Liver (tissue), 9 donors: Measurements from ENCODE around the gene EEF2K. TPM values are rescaled to one million over a fixed set of nuclear protein-coding genes. Genes with fewer than 3 reads are reported as not detected.

Experiments
- DNase-seq: peaks from one replicate; pipeline ENCODE4 v3.0.0-alpha.2; 2017; ENCODE audit warnings: low spot score
- H3K27ac ChIP-seq, 2 donors: one replicate each; pipeline ENCODE4 v1.7.0; 2013; ENCODE audit warnings: inconsistent platforms in 2 of 2, low read length in 2 of 2, control low read depth in 1 of 2, low read depth in 1 of 2, mild to moderate bottlenecking in 1 of 2
- H3K27me3 ChIP-seq, 4 donors: one replicate each; pipeline versions ENCODE4 v1.6.1 to v1.7.0; 2013; ENCODE audit warnings: low read length in 3 of 4, inconsistent platforms in 1 of 4, mild to moderate bottlenecking in 1 of 4, moderate library complexity in 1 of 4; ENCODE audit not compliant: control insufficient read depth in 4 of 4, insufficient read depth in 4 of 4
- H3K36me3 ChIP-seq, 4 donors: one replicate each; pipeline versions ENCODE4 v1.6.1 to v1.7.0; 2013; ENCODE audit warnings: low read length in 3 of 4, mild to moderate bottlenecking in 3 of 4, low read depth in 1 of 4, moderate library complexity in 1 of 4; ENCODE audit not compliant: control insufficient read depth in 4 of 4, insufficient read depth in 3 of 4
- H3K4me1 ChIP-seq, 4 donors: one replicate each; pipeline versions ENCODE4 v1.6.1 to v1.7.0; 2013; ENCODE audit warnings: low read length in 3 of 4, mild to moderate bottlenecking in 3 of 4, moderate library complexity in 1 of 4; ENCODE audit not compliant: control insufficient read depth in 4 of 4, insufficient read depth in 4 of 4
- H3K4me3 ChIP-seq, 3 donors: one replicate each; pipeline versions ENCODE4 v1.6.1 to v1.7.0; 2013; ENCODE audit warnings: low read length in 3 of 3, control low read depth in 1 of 3, low read depth in 1 of 3, mild to moderate bottlenecking in 1 of 3
- H3K9ac ChIP-seq, 2 donors: one replicate each; pipeline ENCODE4 v1.7.0; 2013; ENCODE audit warnings: low read length in 2 of 2, mild to moderate bottlenecking in 2 of 2, moderate library complexity in 2 of 2, control low read depth in 1 of 2, low read depth in 1 of 2
- H3K9me3 ChIP-seq, 4 donors: one replicate each; pipeline versions ENCODE4 v1.6.1 to v1.7.0; 2013; ENCODE audit warnings: low read length in 3 of 4; ENCODE audit not compliant: control insufficient read depth in 4 of 4
- EGR1 ChIP-seq, 2 donors: IDR thresholded peaks; 2 replicates each; pipeline ENCODE4 v1.6.1; 2016 to 2018; ENCODE audit warnings: antibody characterized with exemption in 2 of 2, low read depth in 2 of 2
- FOXA1 ChIP-seq: IDR thresholded peaks from 2 replicates; pipeline ENCODE4 v1.6.1; 2016; ENCODE audit warnings: antibody characterized with exemption
- FOXA2 ChIP-seq: IDR thresholded peaks from 2 replicates; pipeline ENCODE4 v1.6.1; 2016; ENCODE audit warnings: antibody characterized with exemption
- GABPA ChIP-seq, 2 donors: IDR thresholded peaks in 1 of 2; conservative IDR thresholded peaks in 1 of 2; 2 replicates each; pipeline ENCODE4 v1.6.1; 2016; ENCODE audit warnings: antibody characterized with exemption in 2 of 2, mild to moderate bottlenecking in 1 of 2, moderate library complexity in 1 of 2
- HNF4A ChIP-seq, 2 donors: conservative IDR thresholded peaks; 2 replicates each; pipeline ENCODE4 v1.6.1; 2016; ENCODE audit warnings: antibody characterized with exemption in 2 of 2, mild to moderate bottlenecking in 2 of 2
- HNF4G ChIP-seq: IDR thresholded peaks from 2 replicates; pipeline ENCODE4 v1.6.1; 2016; ENCODE audit warnings: antibody characterized with exemption
- JUND ChIP-seq, 2 donors: IDR thresholded peaks; 2 replicates each; pipeline ENCODE4 v1.6.1; 2016; ENCODE audit warnings: antibody characterized with exemption in 2 of 2
- NR2F2 ChIP-seq: IDR thresholded peaks from 2 replicates; pipeline ENCODE4 v1.6.1; 2016; ENCODE audit warnings: antibody characterized with exemption
- RAD21 ChIP-seq, 2 donors: IDR thresholded peaks; 2 replicates each; pipeline ENCODE4 v1.6.1; 2016; ENCODE audit warnings: antibody characterized with exemption in 2 of 2, mild to moderate bottlenecking in 2 of 2
- RXRA ChIP-seq, 2 donors: IDR thresholded peaks; 2 replicates each; pipeline ENCODE4 v1.6.1; 2017 to 2018; ENCODE audit warnings: antibody characterized with exemption in 2 of 2, mild to moderate bottlenecking in 1 of 2
- SP1 ChIP-seq: IDR thresholded peaks from 2 replicates; pipeline ENCODE4 v1.6.1; 2018; ENCODE audit warnings: antibody characterized with exemption, mild to moderate bottlenecking
- YY1 ChIP-seq: IDR thresholded peaks from 2 replicates; pipeline ENCODE4 v1.6.1; 2016; ENCODE audit warnings: antibody characterized with exemption, mild to moderate bottlenecking
- WGBS: extraction: QIAGEN DNeasy Blood & Tissue Kit; methylation state at CpG from one replicate; pipeline ENCODE4 v1.1.7; 2013; 5-methylcytosine and 5-hydroxymethylcytosine counted together
- polyA plus RNA-seq, 2 donors: library from polyadenylated mRNA; stranded (reverse) in 1 of 2; unstranded in 1 of 2; fragments of 200-250 nt in 1 of 2; fragments of >200 nt in 1 of 2; fragmentation: Nextera tagmentation in 1 of 2; extraction: Ambion mirVana in 1 of 2; gene quantifications; one replicate each; pipeline versions ENCODE4 v1.2.1 to v1.2.3, GENCODE V29; 2013 to 2015
- total RNA-seq, 2 donors: library from RNA; depleted of rRNA; stranded (reverse); fragments of >200 nt; gene quantifications; one replicate each; pipeline ENCODE4 v1.2.3, GENCODE V29; 2014
- TF ChIP-seq, protein P1 (sequence below): IDR thresholded peaks from 2 replicates; pipeline ENCODE4 v1.6.1; 2016; ENCODE audit warnings: antibody characterized with exemption
- TF ChIP-seq, protein P2 (sequence below): IDR thresholded peaks from 2 replicates; pipeline ENCODE4 v1.6.1; 2016; ENCODE audit warnings: antibody characterized with exemption
- TF ChIP-seq, protein P3 (sequence below): IDR thresholded peaks from 2 replicates; pipeline ENCODE4 v1.6.1; 2016; ENCODE audit warnings: antibody characterized with exemption
- TF ChIP-seq, protein P4 (sequence below): fragments of 150-350 bp; IDR thresholded peaks from 2 replicates; pipeline ENCODE4 v1.5.1; 2017; ENCODE audit warnings: improper control_type of control experiment, low read depth, low read length; ENCODE audit not compliant: missing input control
- TF ChIP-seq, protein P5 (sequence below): IDR thresholded peaks from 2 replicates; pipeline ENCODE4 v1.6.1; 2016; ENCODE audit warnings: antibody characterized with exemption, mild to moderate bottlenecking
- donor health status: healthy.
- donor health status: healthy.
- donor health status: healthy.
- donor health status: healthy.
- donor health status: healthy.

EEF2K gene
- total and polyA plus RNA-seq, 4 donors, result 3.2 to 14.3 (median 8.0) TPM

DNA sequence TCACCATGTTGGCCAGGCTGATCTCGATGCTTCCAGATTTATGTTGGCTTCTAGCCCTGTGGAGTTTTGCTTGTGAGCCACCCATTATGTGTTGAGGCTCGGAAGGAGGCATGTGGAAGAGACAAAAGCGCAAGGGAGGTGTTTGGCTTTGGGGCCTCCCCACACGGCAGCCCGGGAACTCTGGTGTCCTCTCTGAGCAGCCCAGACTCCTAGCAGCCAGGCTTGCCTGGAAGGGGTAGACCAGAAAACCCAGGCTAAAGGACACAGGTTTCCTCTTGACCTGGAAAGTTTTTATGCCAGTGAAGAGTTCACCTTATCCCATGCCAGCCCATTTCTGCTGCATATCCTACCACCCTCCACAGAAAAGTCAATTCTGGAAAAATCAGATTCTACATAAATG, 22.7 kb upstream of the EEF2K start (continued):
- TF ChIP-seq, protein P1, sequence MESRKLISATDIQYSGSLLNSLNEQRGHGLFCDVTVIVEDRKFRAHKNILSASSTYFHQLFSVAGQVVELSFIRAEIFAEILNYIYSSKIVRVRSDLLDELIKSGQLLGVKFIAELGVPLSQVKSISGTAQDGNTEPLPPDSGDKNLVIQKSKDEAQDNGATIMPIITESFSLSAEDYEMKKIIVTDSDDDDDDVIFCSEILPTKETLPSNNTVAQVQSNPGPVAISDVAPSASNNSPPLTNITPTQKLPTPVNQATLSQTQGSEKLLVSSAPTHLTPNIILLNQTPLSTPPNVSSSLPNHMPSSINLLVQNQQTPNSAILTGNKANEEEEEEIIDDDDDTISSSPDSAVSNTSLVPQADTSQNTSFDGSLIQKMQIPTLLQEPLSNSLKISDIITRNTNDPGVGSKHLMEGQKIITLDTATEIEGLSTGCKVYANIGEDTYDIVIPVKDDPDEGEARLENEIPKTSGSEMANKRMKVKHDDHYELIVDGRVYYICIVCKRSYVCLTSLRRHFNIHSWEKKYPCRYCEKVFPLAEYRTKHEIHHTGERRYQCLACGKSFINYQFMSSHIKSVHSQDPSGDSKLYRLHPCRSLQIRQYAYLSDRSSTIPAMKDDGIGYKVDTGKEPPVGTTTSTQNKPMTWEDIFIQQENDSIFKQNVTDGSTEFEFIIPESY, result no peak
- no peak for TF ChIP-seq RXRA (IDR thresholded peaks at IDR 0.05)
- TF ChIP-seq GABPA (IDR thresholded peaks at IDR 0.05 in 1 of 2, conservative IDR thresholded peaks at IDR 0.05 in 1 of 2), result no peak
- TF ChIP-seq JUND (IDR thresholded peaks at IDR 0.05), result no peak
- TF ChIP-seq, protein P2, sequence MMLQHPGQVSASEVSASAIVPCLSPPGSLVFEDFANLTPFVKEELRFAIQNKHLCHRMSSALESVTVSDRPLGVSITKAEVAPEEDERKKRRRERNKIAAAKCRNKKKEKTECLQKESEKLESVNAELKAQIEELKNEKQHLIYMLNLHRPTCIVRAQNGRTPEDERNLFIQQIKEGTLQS, result no peak
- no peak for TF ChIP-seq HNF4A (conservative IDR thresholded peaks at IDR 0.05)
- no peak for TF ChIP-seq SP1

DNA sequence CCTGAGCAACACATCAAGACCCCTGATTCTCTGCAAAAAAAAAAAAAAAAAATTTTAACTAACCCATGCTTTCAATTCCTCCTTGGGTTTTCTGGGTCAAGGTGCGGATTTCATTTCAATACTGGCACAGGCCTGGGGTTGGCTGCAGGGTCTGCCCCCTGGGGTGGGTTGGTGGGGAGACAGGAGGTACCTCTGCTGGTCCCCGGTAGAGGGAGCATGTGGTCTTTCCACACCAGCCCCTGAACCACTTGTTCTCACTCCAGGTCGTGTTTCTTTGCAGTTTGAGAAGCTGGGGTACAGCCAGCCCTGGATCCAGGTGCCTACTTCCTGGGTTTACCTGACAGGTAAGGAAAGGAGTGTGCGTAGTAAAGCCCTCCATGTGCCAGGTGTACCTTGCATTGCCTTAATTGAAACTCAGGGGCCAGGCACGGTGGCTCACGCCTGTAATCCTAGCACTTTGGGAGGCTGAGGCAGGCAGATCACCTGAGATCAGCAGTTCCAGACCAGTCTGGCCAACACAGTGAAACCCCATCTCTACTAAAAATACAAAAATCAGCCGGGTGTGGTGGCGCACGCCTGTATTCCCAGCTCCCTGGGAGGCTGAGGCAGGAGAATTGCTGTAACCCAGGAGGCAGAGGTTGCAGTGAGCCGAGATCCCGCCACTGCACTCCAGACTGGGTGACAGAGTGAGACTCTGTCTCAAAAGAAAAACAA, 22.0 kb upstream of the EEF2K start:
- no peak overlapping the region for H3K27ac ChIP-seq
- no peak overlapping the region for H3K9ac ChIP-seq
- 88% methylated on average over 11 of the region's 11 CpGs for WGBS
- H3K4me3 ChIP-seq, result no peak overlapping the region
- no peak for TF ChIP-seq YY1
- TF ChIP-seq, protein P3, sequence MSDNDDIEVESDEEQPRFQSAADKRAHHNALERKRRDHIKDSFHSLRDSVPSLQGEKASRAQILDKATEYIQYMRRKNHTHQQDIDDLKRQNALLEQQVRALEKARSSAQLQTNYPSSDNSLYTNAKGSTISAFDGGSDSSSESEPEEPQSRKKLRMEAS, result no peak
- TF ChIP-seq, protein P1, result no peak
- TF ChIP-seq GABPA (IDR thresholded peaks at IDR 0.05 in 1 of 2, conservative IDR thresholded peaks at IDR 0.05 in 1 of 2), result no peak
- TF ChIP-seq FOXA1, result no peak
- TF ChIP-seq FOXA2, result no peak
- TF ChIP-seq HNF4G, result no peak
- TF ChIP-seq, protein P4, sequence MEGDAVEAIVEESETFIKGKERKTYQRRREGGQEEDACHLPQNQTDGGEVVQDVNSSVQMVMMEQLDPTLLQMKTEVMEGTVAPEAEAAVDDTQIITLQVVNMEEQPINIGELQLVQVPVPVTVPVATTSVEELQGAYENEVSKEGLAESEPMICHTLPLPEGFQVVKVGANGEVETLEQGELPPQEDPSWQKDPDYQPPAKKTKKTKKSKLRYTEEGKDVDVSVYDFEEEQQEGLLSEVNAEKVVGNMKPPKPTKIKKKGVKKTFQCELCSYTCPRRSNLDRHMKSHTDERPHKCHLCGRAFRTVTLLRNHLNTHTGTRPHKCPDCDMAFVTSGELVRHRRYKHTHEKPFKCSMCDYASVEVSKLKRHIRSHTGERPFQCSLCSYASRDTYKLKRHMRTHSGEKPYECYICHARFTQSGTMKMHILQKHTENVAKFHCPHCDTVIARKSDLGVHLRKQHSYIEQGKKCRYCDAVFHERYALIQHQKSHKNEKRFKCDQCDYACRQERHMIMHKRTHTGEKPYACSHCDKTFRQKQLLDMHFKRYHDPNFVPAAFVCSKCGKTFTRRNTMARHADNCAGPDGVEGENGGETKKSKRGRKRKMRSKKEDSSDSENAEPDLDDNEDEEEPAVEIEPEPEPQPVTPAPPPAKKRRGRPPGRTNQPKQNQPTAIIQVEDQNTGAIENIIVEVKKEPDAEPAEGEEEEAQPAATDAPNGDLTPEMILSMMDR, result no peak
- no peak for TF ChIP-seq SP1
- no peak for TF ChIP-seq NR2F2
- TF ChIP-seq, protein P5, sequence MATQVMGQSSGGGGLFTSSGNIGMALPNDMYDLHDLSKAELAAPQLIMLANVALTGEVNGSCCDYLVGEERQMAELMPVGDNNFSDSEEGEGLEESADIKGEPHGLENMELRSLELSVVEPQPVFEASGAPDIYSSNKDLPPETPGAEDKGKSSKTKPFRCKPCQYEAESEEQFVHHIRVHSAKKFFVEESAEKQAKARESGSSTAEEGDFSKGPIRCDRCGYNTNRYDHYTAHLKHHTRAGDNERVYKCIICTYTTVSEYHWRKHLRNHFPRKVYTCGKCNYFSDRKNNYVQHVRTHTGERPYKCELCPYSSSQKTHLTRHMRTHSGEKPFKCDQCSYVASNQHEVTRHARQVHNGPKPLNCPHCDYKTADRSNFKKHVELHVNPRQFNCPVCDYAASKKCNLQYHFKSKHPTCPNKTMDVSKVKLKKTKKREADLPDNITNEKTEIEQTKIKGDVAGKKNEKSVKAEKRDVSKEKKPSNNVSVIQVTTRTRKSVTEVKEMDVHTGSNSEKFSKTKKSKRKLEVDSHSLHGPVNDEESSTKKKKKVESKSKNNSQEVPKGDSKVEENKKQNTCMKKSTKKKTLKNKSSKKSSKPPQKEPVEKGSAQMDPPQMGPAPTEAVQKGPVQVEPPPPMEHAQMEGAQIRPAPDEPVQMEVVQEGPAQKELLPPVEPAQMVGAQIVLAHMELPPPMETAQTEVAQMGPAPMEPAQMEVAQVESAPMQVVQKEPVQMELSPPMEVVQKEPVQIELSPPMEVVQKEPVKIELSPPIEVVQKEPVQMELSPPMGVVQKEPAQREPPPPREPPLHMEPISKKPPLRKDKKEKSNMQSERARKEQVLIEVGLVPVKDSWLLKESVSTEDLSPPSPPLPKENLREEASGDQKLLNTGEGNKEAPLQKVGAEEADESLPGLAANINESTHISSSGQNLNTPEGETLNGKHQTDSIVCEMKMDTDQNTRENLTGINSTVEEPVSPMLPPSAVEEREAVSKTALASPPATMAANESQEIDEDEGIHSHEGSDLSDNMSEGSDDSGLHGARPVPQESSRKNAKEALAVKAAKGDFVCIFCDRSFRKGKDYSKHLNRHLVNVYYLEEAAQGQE, result no peak
- no peak for TF ChIP-seq RXRA (IDR thresholded peaks at IDR 0.05)
- TF ChIP-seq, protein P2, result no peak
- TF ChIP-seq HNF4A (conservative IDR thresholded peaks at IDR 0.05), result no peak
- no peak for TF ChIP-seq RAD21 (IDR thresholded peaks at IDR 0.05)
- no peak for TF ChIP-seq JUND (IDR thresholded peaks at IDR 0.05)
- TF ChIP-seq EGR1 (IDR thresholded peaks at IDR 0.05; ENCODE audit: low read depth in 2 of 2), result no peak
- no peaks in the 10 kb centered on the region for H3K9me3 ChIP-seq
- no peaks in the 10 kb centered on the region for H3K27me3 ChIP-seq
- H3K4me1 ChIP-seq, result peaks cover 0 to 10% (median 6%) of the 10 kb centered on the region in 4 donors
- H3K36me3 ChIP-seq, result no peaks in the 10 kb centered on the region
- no peak for DNase-seq
